ENCODE results near the gene GSS. TPM values are rescaled to one million over a fixed set of nuclear protein-coding genes. Genes with fewer than 3 reads are reported as not detected.

Gene GSS
- total and polyA plus RNA-seq, 5 experiments from 2014 or later: 29.3 to 42.4 (median 41.0) TPM

GRCh38 chr20:34945315-34946077 lies 10.1 kb downstream of the GSS start:
- ATAC-seq (no peak), DNase-seq (no peak)
- Mint-ChIP-seq H3K9me3 (no peaks in the 10 kb centered on the region), H3K27ac (peak overlapping the region in 2 of 10 donors; percentile 11 to 26), H3K4me3 (no peak overlapping the region), H3K36me3 (peaks cover 0 to 72% (median 22%) of the 10 kb centered on the region in 3 donors), H3K27me3 (no peaks in the 10 kb centered on the region), H3K4me1 (no peaks in the 10 kb centered on the region)
- POLR2A ChIA-PET: no interaction called here

GRCh38 chr20:34943808-34944567 lies 11.6 kb downstream of the GSS start:
- H3K27ac Mint-ChIP-seq: peak overlapping the region in 1 of 10 donors; percentile 7
- ATAC-seq (no peak), DNase-seq (no peak)
- peaks cover 0 to 2% (median 0%) of the 10 kb centered on the region in 4 donors for H3K4me1 Mint-ChIP-seq
- peaks cover 0 to 69% (median 23%) of the 10 kb centered on the region in 3 donors for H3K36me3 Mint-ChIP-seq
- H3K27me3 Mint-ChIP-seq: no peaks in the 10 kb centered on the region
- no peak overlapping the region for H3K4me3 Mint-ChIP-seq
- H3K9me3 Mint-ChIP-seq: no peaks in the 10 kb centered on the region
- POLR2A ChIA-PET: no interaction called here

- ATAC-seq (no peak), DNase-seq (no peak)
- H3K4me1 Mint-ChIP-seq: peaks cover 0 to 8% (median 0%) of the 10 kb centered on the region in 4 donors
- H3K36me3 Mint-ChIP-seq: peaks cover 0 to 75% (median 25%) of the 10 kb centered on the region in 3 donors
- no peaks in the 10 kb centered on the region for H3K27me3 Mint-ChIP-seq
- no peak overlapping the region for H3K4me3 Mint-ChIP-seq
- no peaks in the 10 kb centered on the region for H3K9me3 Mint-ChIP-seq
- POLR2A ChIA-PET: interaction anchor here (0.9 to 1.2 kb wide), 2 partner anchors 10 to 13 kb away, joined by 3 read pairs; no protein-coding TSS in a partner anchor
- H3K27ac Mint-ChIP-seq: no peak overlapping the region
These were observed 13.3 kb downstream of the GSS start for GRCh38 chr20:34942301-34942700.

- H3K9me3 Mint-ChIP-seq: no peaks in the 10 kb centered on the region
- no peak for ATAC-seq
- H3K27me3 Mint-ChIP-seq: no peaks in the 10 kb centered on the region
- POLR2A ChIA-PET: interaction anchor here (1.2 kb wide), 1 partner anchor 14 kb away, joined by 3 read pairs; no protein-coding TSS in a partner anchor
- H3K4me3 Mint-ChIP-seq: no peak overlapping the region
- H3K36me3 Mint-ChIP-seq: peaks cover 0 to 81% (median 26%) of the 10 kb centered on the region in 3 donors
- H3K4me1 Mint-ChIP-seq: peaks cover 0 to 8% (median 0%) of the 10 kb centered on the region in 4 donors
- H3K27ac Mint-ChIP-seq: peak overlapping the region in 1 of 10 donors; percentile 72
- DNase-seq: no peak
These were observed 14.4 kb downstream of the GSS start for GRCh38 chr20:34941226-34941625.

GRCh38 chr20:34940081-34940481 lies 15.5 kb downstream of the GSS start:
- Mint-ChIP-seq H3K9me3 (no peaks in the 10 kb centered on the region), H3K36me3 (peaks cover 0 to 82% (median 18%) of the 10 kb centered on the region in 3 donors), H3K4me1 (peaks cover 0 to 8% (median 0%) of the 10 kb centered on the region in 4 donors), H3K4me3 (no peak overlapping the region), H3K27me3 (no peaks in the 10 kb centered on the region), H3K27ac (no peak overlapping the region)
- POLR2A ChIA-PET: no interaction called here
- DNase-seq (no peak), ATAC-seq (no peak)

- Mint-ChIP-seq H3K27me3 (no peaks in the 10 kb centered on the region), H3K36me3 (peaks cover 0 to 78% (median 24%) of the 10 kb centered on the region in 3 donors), H3K4me1 (peaks cover 0 to 8% (median 0%) of the 10 kb centered on the region in 4 donors), H3K9me3 (no peaks in the 10 kb centered on the region), H3K4me3 (no peak overlapping the region), H3K27ac (peak overlapping the region in 1 of 10 donors; percentile 75)
- POLR2A ChIA-PET: interaction anchor here (0.6 to 0.7 kb wide), 2 partner anchors 8 to 34 kb away, joined by 3 to 4 read pairs; no protein-coding TSS in a partner anchor
- ATAC-seq (no peak), DNase-seq (no peak)
These were observed 17.0 kb downstream of the GSS start for GRCh38 chr20:34938466-34939163.

DNA sequence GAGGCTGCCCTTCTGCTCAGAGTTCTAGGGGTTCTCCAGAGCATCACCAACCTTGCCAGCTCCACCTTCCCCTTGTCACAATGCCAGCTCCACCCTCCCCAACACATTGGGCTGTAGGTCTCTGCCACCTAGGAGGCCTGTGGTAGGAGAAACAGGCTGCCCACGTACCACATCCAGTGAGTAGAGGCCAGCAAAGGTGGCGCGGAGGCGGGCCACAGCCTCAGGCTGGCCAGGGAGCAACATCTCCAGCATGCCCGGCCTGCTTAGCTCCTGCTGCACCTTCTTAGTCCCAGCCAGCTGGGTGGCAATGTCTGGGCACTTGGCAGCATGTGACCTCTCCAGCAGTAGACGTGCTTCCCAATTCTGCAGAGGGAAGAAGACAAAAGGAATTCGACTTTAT lies 23.8 kb downstream of the GSS start:
- peaks cover 0 to 66% (median 14%) of the 10 kb centered on the region in 3 donors for H3K36me3 Mint-ChIP-seq
- POLR2A ChIA-PET: no interaction called here
- no peak for ATAC-seq

DNA sequence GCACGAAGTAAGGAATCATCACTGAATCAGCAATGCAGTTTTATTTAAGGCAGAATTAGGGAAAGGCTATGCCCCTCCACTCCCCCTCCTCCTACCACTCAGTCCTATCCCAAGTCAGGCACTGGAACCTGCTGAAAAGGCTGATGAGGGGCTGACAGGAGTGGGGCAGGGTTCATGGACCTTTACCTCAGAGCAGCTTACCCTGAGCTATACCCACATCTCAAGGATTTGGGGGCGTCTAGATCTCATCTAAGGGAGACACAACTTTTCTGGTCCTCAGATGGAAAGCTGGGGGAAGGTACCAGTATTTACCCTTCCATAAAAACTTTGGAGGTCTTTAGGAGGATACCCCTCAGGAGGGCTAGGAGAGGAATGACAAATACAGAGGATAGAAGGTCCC lies 27.2 kb downstream of the GSS start:
- H3K4me3 Mint-ChIP-seq: no peak overlapping the region
- peaks cover 2 to 17% (median 13%) of the 10 kb centered on the region in 4 donors for H3K4me1 Mint-ChIP-seq
- ATAC-seq: no peak
- peaks cover 0 to 47% (median 5%) of the 10 kb centered on the region in 3 donors for H3K36me3 Mint-ChIP-seq
- H3K27ac Mint-ChIP-seq: peak overlapping the region in 3 of 10 donors; percentile 25 to 61 (median 50)
- POLR2A ChIA-PET: no interaction called here
- H3K9me3 Mint-ChIP-seq: no peaks in the 10 kb centered on the region
- no peak for DNase-seq
- H3K27me3 Mint-ChIP-seq: no peaks in the 10 kb centered on the region

More for the DNA sequence above, 23.8 kb downstream of the GSS start:
- Mint-ChIP-seq H3K4me3 (no peak overlapping the region), H3K27ac (peak overlapping the region in 1 of 10 donors; percentile 17), H3K27me3 (no peaks in the 10 kb centered on the region), H3K9me3 (no peaks in the 10 kb centered on the region), H3K4me1 (peaks cover 0 to 4% (median 0%) of the 10 kb centered on the region in 4 donors)
- no peak for DNase-seq

DNA sequence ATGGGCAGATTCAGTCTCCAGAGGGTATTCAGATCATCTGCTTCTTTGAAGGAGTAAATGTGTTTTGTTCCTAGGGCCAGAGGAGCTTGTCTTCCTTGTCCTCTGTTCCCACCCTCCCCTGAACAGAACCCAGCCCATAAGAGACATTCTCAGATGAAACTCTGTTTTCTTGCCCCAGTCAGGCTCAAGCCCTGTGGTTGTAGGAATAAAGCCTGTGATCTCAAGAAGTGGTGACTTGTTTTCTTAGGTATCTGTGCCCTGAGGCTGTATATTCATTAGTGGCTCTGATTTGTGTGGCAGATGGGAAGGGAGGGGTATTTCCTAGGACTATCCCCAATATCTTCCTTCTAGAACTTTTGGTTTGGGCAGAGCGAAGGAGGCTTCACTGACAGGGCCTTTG lies 27.9 kb downstream of the GSS start:
- Mint-ChIP-seq H3K4me3 (no peak overlapping the region), H3K36me3 (peaks cover 0 to 43% (median 5%) of the 10 kb centered on the region in 3 donors), H3K4me1 (peaks cover 2 to 17% (median 13%) of the 10 kb centered on the region in 4 donors), H3K9me3 (no peaks in the 10 kb centered on the region), H3K27me3 (no peaks in the 10 kb centered on the region), H3K27ac (peak overlapping the region in 5 of 10 donors; percentile 14 to 69 (median 50))
- DNase-seq (no peak), ATAC-seq (no peak)
- POLR2A ChIA-PET: no interaction called here

DNA sequence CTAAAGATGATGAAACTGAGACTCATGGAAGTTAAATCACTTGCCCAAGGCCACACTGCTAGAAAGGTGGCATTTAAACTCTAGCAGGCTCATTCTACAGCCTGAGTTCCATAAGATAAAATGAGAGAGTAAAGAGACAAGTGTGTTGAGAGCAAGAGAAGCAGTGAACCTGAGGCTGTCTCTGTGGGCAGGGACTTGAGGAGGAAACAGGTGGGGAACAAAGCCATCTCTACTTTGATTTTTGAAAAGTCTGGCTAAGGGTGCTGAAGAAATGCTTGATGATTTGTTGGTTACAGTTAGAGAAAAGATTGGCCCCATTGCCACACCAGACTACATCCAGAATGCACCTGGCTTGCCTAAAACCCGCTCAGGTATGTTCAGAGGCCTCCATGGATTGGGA lies 29.0 kb downstream of the GSS start:
- DNase-seq: no peak
- H3K4me3 Mint-ChIP-seq: no peak overlapping the region
- H3K4me1 Mint-ChIP-seq: peaks cover 2 to 17% (median 13%) of the 10 kb centered on the region in 4 donors
- H3K27me3 Mint-ChIP-seq: no peaks in the 10 kb centered on the region
- peaks cover 0 to 46% (median 5%) of the 10 kb centered on the region in 3 donors for H3K36me3 Mint-ChIP-seq
- H3K27ac Mint-ChIP-seq: peak overlapping the region in 8 of 10 donors; percentile 7 to 79 (median 40)
- no peak for ATAC-seq
- H3K9me3 Mint-ChIP-seq: no peaks in the 10 kb centered on the region
- POLR2A ChIA-PET: no interaction called here

GRCh38 chr20:34925981-34926380 lies 29.6 kb downstream of the GSS start:
- POLR2A ChIA-PET: no interaction called here
- Mint-ChIP-seq H3K4me3 (no peak overlapping the region), H3K27me3 (no peaks in the 10 kb centered on the region), H3K27ac (peak overlapping the region in 5 of 10 donors; percentile 10 to 65 (median 32)), H3K9me3 (no peaks in the 10 kb centered on the region), H3K36me3 (peaks cover 0 to 46% (median 4%) of the 10 kb centered on the region in 3 donors), H3K4me1 (peaks cover 2 to 17% (median 13%) of the 10 kb centered on the region in 4 donors)
- no peak for ATAC-seq
- no peak for DNase-seq

GRCh38 chr20:34925341-34925740 lies 30.3 kb downstream of the GSS start:
- POLR2A ChIA-PET: no interaction called here
- H3K9me3 Mint-ChIP-seq: no peaks in the 10 kb centered on the region
- DNase-seq (no peak), ATAC-seq (no peak)
- H3K4me3 Mint-ChIP-seq: no peak overlapping the region
- peaks cover 2 to 17% (median 13%) of the 10 kb centered on the region in 4 donors for H3K4me1 Mint-ChIP-seq
- H3K36me3 Mint-ChIP-seq: peaks cover 0 to 46% (median 0%) of the 10 kb centered on the region in 3 donors
- H3K27me3 Mint-ChIP-seq: no peaks in the 10 kb centered on the region
- H3K27ac Mint-ChIP-seq: peak overlapping the region in 6 of 10 donors; percentile 1 to 70 (median 28)

All from naive thymus-derived CD8-positive, alpha-beta T cell (primary cell).